ENCODE measurements around the gene SPRYD7. TPM values are rescaled to one million over a fixed set of nuclear protein-coding genes. Genes with fewer than 3 reads are reported as not detected.

SPRYD7 gene
- polyA plus RNA-seq, 1 donor (not counting 4 experiments of a cell fraction or from before 2014, with no cell fraction given): 11.3 TPM

DNA sequence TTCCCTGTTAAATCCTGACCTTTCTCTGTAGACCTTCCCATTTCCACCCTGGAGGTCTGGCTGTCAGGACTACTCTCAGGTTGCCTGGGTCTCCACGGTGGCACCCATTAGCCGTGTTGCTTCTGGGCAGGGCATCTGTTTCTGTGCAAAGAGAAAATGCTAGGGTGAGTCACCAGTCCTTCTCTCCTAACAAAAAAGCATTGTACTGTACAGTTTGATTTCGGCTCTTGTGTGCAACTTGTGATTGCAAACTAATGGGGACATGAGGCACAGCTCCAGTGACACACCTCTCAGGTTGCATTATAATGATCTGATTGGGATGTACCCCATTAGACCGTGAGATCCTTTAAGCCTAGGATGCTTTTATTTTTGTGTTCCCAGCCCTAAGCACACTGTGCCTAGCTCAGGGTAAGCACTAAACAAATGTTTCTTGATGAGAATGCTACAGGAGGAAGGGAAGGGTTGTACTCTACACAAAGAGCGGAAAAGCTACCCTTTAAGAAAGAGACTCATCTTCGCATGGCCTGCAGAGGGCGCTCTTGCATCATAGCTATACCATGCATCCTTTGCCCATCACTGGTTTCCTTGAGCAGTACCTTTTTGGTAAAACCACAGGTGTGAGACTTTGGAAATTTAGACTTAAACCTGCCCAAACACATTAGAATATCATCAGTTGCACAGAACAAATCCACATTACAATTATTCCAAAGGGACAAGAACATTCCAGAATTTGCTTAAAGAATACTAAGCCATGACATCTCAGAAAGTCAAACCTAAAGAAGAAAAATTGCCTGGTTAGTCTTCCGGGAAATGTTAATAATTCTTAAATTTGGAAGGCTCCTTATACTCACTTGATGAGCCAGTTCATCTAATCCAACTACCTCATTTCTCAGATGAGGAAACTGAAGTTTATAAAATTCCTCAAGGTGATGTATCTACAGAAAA lies 40.4 kb upstream of the SPRYD7 start:
- dilution Hi-C loops (cut with MboI; ENCODE audit: extremely low pct_ligation_motif_present, low sequenced_read_pairs): no loop called here
- Histone ChIP-seq H3K27ac (ENCODE audit: control insufficient read depth, insufficient read depth, low read length) (no peak overlapping the region), H3K4me2 (ENCODE audit: control insufficient read depth, extremely low read depth, insufficient read depth, low read depth, low read length) (no peak overlapping the region)

DNA sequence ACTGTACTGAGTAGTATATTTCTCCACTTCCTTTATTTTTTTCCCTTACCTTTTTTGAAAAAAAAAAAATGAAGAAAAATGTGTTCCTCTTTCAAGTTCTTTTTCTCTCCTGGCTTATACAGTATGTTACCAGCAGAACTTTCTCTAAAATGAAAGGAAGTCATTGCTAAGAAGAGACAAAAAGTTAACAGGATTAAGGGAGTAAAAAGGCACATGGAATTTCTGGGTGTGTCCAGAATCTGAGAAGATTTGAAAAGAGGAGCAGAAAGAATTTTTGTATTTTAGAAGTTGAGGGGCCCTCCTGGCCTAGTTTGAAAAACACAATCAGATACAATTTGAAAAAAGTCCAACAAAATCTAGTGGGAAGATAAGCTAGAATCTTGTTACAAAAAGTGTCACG lies 39.7 kb upstream of the SPRYD7 start:
- FAIRE-seq (no peak), DNase-seq (ENCODE audit: low read depth, low spot score) (no peak)
- dilution Hi-C loops (cut with MboI; ENCODE audit: extremely low pct_ligation_motif_present, low sequenced_read_pairs): no loop called here
- H3K4me1 ChIP-seq (ENCODE audit: control insufficient read depth, extremely low read depth, insufficient read depth, low read length): peaks cover 3% of the 10 kb centered on the region
- H3K9me3 ChIP-seq (ENCODE audit: control insufficient read depth, low read depth, low read length): no peaks in the 10 kb centered on the region
- H3K27me3 ChIP-seq (ENCODE audit: control insufficient read depth, extremely low read depth, insufficient read depth, low read length): no peaks in the 10 kb centered on the region
- no peak overlapping the region for H3K4me2 ChIP-seq (ENCODE audit: control insufficient read depth, extremely low read depth, insufficient read depth, low read depth, low read length)
- H2AFZ ChIP-seq (ENCODE audit: control insufficient read depth, low read length): no peak overlapping the region
- no peaks in the 10 kb centered on the region for H3K9me1 ChIP-seq (ENCODE audit: control insufficient read depth, extremely low read depth, insufficient read depth, low read length)
- H4K20me1 ChIP-seq (ENCODE audit: control insufficient read depth, extremely low read depth, insufficient read depth, low read length): no peaks in the 10 kb centered on the region
- H3K9ac ChIP-seq (ENCODE audit: control insufficient read depth, extremely low read depth, insufficient read depth, low read length): no peak overlapping the region
- no peaks in the 10 kb centered on the region for H3K79me2 ChIP-seq (ENCODE audit: control insufficient read depth, insufficient read depth, low read length)
- no peak for TF ChIP-seq EZH2 (IDR thresholded peaks at IDR 0.05; ENCODE audit: low read length)
- TF ChIP-seq, protein P1, sequence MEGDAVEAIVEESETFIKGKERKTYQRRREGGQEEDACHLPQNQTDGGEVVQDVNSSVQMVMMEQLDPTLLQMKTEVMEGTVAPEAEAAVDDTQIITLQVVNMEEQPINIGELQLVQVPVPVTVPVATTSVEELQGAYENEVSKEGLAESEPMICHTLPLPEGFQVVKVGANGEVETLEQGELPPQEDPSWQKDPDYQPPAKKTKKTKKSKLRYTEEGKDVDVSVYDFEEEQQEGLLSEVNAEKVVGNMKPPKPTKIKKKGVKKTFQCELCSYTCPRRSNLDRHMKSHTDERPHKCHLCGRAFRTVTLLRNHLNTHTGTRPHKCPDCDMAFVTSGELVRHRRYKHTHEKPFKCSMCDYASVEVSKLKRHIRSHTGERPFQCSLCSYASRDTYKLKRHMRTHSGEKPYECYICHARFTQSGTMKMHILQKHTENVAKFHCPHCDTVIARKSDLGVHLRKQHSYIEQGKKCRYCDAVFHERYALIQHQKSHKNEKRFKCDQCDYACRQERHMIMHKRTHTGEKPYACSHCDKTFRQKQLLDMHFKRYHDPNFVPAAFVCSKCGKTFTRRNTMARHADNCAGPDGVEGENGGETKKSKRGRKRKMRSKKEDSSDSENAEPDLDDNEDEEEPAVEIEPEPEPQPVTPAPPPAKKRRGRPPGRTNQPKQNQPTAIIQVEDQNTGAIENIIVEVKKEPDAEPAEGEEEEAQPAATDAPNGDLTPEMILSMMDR (optimal IDR thresholded peaks at IDR 0.05 in 1 of 3, IDR thresholded peaks at IDR 0.05 in 1 of 3, conservative IDR thresholded peaks at IDR 0.05 in 1 of 3; ENCODE audit: extremely low read depth in 1 of 3, insufficient read depth in 2 of 3, low read length in 3 of 3): no peak
- no peak overlapping the region for H3K27ac ChIP-seq (ENCODE audit: control insufficient read depth, insufficient read depth, low read length)
- H3K36me3 ChIP-seq (ENCODE audit: control insufficient read depth in 2 of 2, extremely low read depth in 1 of 2, insufficient read depth in 2 of 2, low read length in 2 of 2): no peaks in the 10 kb centered on the region
- no peak overlapping the region for H3K4me3 ChIP-seq (ENCODE audit: control insufficient read depth in 2 of 3, extremely low read depth in 1 of 3, insufficient read depth in 2 of 3, low read depth in 1 of 3, low read length in 3 of 3)

More for the DNA sequence above, 40.4 kb upstream of the SPRYD7 start:
- no peaks in the 10 kb centered on the region for H3K36me3 ChIP-seq (ENCODE audit: control insufficient read depth in 2 of 2, extremely low read depth in 1 of 2, insufficient read depth in 2 of 2, low read length in 2 of 2)
- no peak overlapping the region for H3K4me3 ChIP-seq (ENCODE audit: control insufficient read depth in 2 of 3, extremely low read depth in 1 of 3, insufficient read depth in 2 of 3, low read depth in 1 of 3, low read length in 3 of 3)
- no peaks in the 10 kb centered on the region for H3K9me3 ChIP-seq (ENCODE audit: control insufficient read depth, low read depth, low read length)
- no peaks in the 10 kb centered on the region for H3K27me3 ChIP-seq (ENCODE audit: control insufficient read depth, extremely low read depth, insufficient read depth, low read length)
- H4K20me1 ChIP-seq (ENCODE audit: control insufficient read depth, extremely low read depth, insufficient read depth, low read length): no peaks in the 10 kb centered on the region
- no peak for DNase-seq (ENCODE audit: low read depth, low spot score)
- no peak overlapping the region for H3K9ac ChIP-seq (ENCODE audit: control insufficient read depth, extremely low read depth, insufficient read depth, low read length)
- peak; percentile 80 for FAIRE-seq
- no peak overlapping the region for H2AFZ ChIP-seq (ENCODE audit: control insufficient read depth, low read length)
- no peaks in the 10 kb centered on the region for H3K79me2 ChIP-seq (ENCODE audit: control insufficient read depth, insufficient read depth, low read length)
- H3K9me1 ChIP-seq (ENCODE audit: control insufficient read depth, extremely low read depth, insufficient read depth, low read length): no peaks in the 10 kb centered on the region
- H3K4me1 ChIP-seq (ENCODE audit: control insufficient read depth, extremely low read depth, insufficient read depth, low read length): peaks cover 3% of the 10 kb centered on the region
- TF ChIP-seq EZH2 (IDR thresholded peaks at IDR 0.05; ENCODE audit: low read length): no peak
- TF ChIP-seq, protein P1 (optimal IDR thresholded peaks at IDR 0.05 in 1 of 3, IDR thresholded peaks at IDR 0.05 in 1 of 3, conservative IDR thresholded peaks at IDR 0.05 in 1 of 3; ENCODE audit: extremely low read depth in 1 of 3, insufficient read depth in 2 of 3, low read length in 3 of 3): peak; percentile 82 to 94 (median 92)

Measured in keratinocyte (primary cell).